Ishikawa (cell line): ENCODE data around the gene MINDY3.

Source experiments
- CEBPB ChIP-seq: IDR thresholded peaks from 2 replicates; pipeline ENCODE4 v1.6.1; 2012
- EGR1 ChIP-seq: IDR thresholded peaks from 2 replicates; pipeline ENCODE4 v1.6.1; 2012
- EP300 ChIP-seq: IDR thresholded peaks from 2 replicates; pipeline ENCODE4 v1.6.1; 2012; ENCODE audit warnings: borderline replicate concordance
- FOXM1 ChIP-seq: IDR thresholded peaks from 2 replicates; pipeline ENCODE4 v1.6.1; 2012; ENCODE audit warnings: low read depth, borderline replicate concordance
- RAD21 ChIP-seq: IDR thresholded peaks from 2 replicates; pipeline ENCODE4 v1.6.1; 2012; ENCODE audit warnings: low read depth
- TAF1 ChIP-seq: IDR thresholded peaks from 2 replicates; pipeline ENCODE4 v1.6.1; 2012; ENCODE audit warnings: low read depth, mild to moderate bottlenecking
- TCF12 ChIP-seq: IDR thresholded peaks from 2 replicates; pipeline ENCODE4 v1.6.1; 2012; ENCODE audit warnings: low read depth
- TEAD4 ChIP-seq: IDR thresholded peaks from 2 replicates; pipeline ENCODE4 v1.6.1; 2012
- YY1 ChIP-seq: IDR thresholded peaks from 2 replicates; pipeline ENCODE4 v1.6.1; 2012; ENCODE audit warnings: low read depth
- ZBTB7A ChIP-seq: IDR thresholded peaks from 2 replicates; pipeline ENCODE4 v1.6.1; 2012; ENCODE audit warnings: low read depth
- TF ChIP-seq, protein P1 (sequence below): IDR thresholded peaks from 2 replicates; pipeline ENCODE4 v1.6.1; 2012
- TF ChIP-seq, protein P2 (sequence below): IDR thresholded peaks from 2 replicates; pipeline ENCODE4 v1.6.1; 2012
- TF ChIP-seq, protein P3 (sequence below): IDR thresholded peaks from 2 replicates; pipeline ENCODE4 v1.6.1; 2012; ENCODE audit warnings: low read depth, mild to moderate bottlenecking

DNA sequence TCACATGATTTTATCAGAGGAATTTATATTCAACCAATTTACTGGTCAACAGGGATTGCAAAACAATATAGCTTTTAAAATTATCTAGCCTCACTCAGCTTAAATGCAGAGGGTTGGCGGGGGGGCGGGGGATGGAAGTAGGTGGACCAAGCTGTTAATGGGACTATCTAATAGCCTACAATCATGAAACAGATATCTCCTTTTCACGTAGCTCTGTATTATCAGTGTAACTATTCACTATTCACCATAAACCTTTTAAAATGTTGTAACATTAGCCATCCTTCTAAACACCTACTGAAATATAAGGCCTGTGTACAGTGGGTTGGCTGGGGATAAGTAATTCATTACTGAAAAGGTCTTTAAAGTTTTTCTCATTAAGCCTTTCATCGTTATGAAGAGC is 56.2 kb downstream of the MINDY3 start:
- TF ChIP-seq TEAD4 (no peak), RAD21 (no peak), TAF1 (no peak), EP300 (no peak), YY1 (no peak), CEBPB (no peak), TCF12 (no peak), FOXM1 (no peak), ZBTB7A (no peak), EGR1 (no peak)
- TF ChIP-seq, protein P1, sequence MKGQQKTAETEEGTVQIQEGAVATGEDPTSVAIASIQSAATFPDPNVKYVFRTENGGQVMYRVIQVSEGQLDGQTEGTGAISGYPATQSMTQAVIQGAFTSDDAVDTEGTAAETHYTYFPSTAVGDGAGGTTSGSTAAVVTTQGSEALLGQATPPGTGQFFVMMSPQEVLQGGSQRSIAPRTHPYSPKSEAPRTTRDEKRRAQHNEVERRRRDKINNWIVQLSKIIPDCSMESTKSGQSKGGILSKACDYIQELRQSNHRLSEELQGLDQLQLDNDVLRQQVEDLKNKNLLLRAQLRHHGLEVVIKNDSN, result no peak
- TF ChIP-seq, protein P2, sequence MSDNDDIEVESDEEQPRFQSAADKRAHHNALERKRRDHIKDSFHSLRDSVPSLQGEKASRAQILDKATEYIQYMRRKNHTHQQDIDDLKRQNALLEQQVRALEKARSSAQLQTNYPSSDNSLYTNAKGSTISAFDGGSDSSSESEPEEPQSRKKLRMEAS, result no peak
- TF ChIP-seq, protein P3, sequence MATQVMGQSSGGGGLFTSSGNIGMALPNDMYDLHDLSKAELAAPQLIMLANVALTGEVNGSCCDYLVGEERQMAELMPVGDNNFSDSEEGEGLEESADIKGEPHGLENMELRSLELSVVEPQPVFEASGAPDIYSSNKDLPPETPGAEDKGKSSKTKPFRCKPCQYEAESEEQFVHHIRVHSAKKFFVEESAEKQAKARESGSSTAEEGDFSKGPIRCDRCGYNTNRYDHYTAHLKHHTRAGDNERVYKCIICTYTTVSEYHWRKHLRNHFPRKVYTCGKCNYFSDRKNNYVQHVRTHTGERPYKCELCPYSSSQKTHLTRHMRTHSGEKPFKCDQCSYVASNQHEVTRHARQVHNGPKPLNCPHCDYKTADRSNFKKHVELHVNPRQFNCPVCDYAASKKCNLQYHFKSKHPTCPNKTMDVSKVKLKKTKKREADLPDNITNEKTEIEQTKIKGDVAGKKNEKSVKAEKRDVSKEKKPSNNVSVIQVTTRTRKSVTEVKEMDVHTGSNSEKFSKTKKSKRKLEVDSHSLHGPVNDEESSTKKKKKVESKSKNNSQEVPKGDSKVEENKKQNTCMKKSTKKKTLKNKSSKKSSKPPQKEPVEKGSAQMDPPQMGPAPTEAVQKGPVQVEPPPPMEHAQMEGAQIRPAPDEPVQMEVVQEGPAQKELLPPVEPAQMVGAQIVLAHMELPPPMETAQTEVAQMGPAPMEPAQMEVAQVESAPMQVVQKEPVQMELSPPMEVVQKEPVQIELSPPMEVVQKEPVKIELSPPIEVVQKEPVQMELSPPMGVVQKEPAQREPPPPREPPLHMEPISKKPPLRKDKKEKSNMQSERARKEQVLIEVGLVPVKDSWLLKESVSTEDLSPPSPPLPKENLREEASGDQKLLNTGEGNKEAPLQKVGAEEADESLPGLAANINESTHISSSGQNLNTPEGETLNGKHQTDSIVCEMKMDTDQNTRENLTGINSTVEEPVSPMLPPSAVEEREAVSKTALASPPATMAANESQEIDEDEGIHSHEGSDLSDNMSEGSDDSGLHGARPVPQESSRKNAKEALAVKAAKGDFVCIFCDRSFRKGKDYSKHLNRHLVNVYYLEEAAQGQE, result no peak
